ENCODE data around the gene HOXD4. TPM values are rescaled to one million over a fixed set of nuclear protein-coding genes. Genes with fewer than 3 reads are reported as not detected.

The HOXD4 gene
- polyA plus RNA-seq, 2 of the 4 experiments (the other 2 are of a cell fraction), result 0.27 to 0.87 TPM

GRCh38 chr2:176147800-176148496, 3.4 kb upstream of the HOXD4 start:
- FAIRE-seq (no peak), ATAC-seq (no peak), DNase-seq (ENCODE audit: low read depth in 1 of 2, low spot score in 1 of 2) (no peak)
- WGBS (ENCODE audit: missing lambda C conversion rate), result 81% methylated on average over 25 of the region's 31 CpGs
- H3K4me2 ChIP-seq, result no peak overlapping the region
- ChIA-PET POLR2A (no interaction called here), CTCF (interaction anchor here (0.6 to 1.8 kb wide), 3 partner anchors 8 to 490 kb away, joined by 3 to 5 read pairs (median 5); no protein-coding TSS in a partner anchor)
- no peak for TF ChIP-seq EHF (CRISPR knock-in tag; IDR thresholded peaks at IDR 0.05)
- no peak for TF ChIP-seq MYC (IDR thresholded peaks at IDR 0.05; ENCODE audit: borderline replicate concordance, low read length)
- TF ChIP-seq TFCP2L1 (CRISPR knock-in tag; IDR thresholded peaks at IDR 0.05), result no peak
- no peak for TF ChIP-seq NPAS2 (CRISPR knock-in tag; IDR thresholded peaks at IDR 0.05; ENCODE audit: borderline replicate concordance)
- TF ChIP-seq FOXS1 (CRISPR knock-in tag; IDR thresholded peaks at IDR 0.05), result no peak
- TF ChIP-seq ESRRA (IDR thresholded peaks at IDR 0.05; ENCODE audit: borderline replicate concordance, low read length), result no peak
- TF ChIP-seq RFX5 (IDR thresholded peaks at IDR 0.05), result no peak
- no peak for TF ChIP-seq KDM5A (IDR thresholded peaks at IDR 0.05)
- TF ChIP-seq HMGXB4 (CRISPR knock-in tag; IDR thresholded peaks at IDR 0.05; ENCODE audit: borderline replicate concordance), result no peak
- TF ChIP-seq EP300 (IDR thresholded peaks at IDR 0.05), result no peak
- no peak for TF ChIP-seq HOXB5 (CRISPR knock-in tag; IDR thresholded peaks at IDR 0.05)
- no peak for TF ChIP-seq JUNB (IDR thresholded peaks at IDR 0.05)
- no peak for TF ChIP-seq HOXA7 (CRISPR knock-in tag; IDR thresholded peaks at IDR 0.05)
- no peak for TF ChIP-seq CBX2 (IDR thresholded peaks at IDR 0.05; ENCODE audit: borderline replicate concordance, low read depth)
- no peak for TF ChIP-seq PBX3 (IDR thresholded peaks at IDR 0.05)
- TF ChIP-seq MAX (IDR thresholded peaks at IDR 0.05), result no peak
- no peak for TF ChIP-seq FOSB (CRISPR knock-in tag; IDR thresholded peaks at IDR 0.05)
- TF ChIP-seq USF2 (IDR thresholded peaks at IDR 0.05), result no peak
- no peaks in the 10 kb centered on the region for H3K9me3 ChIP-seq
- H3K4me1 ChIP-seq, result no peaks in the 10 kb centered on the region
- no peak overlapping the region for H3K4me3 ChIP-seq
- H3K27ac ChIP-seq, result no peak overlapping the region

- Histone ChIP-seq H3K4me1 (no peaks in the 10 kb centered on the region), H3K4me2 (no peak overlapping the region), H3K27ac (no peak overlapping the region), H3K4me3 (no peak overlapping the region), H3K9me3 (no peaks in the 10 kb centered on the region)
- DNase-seq (ENCODE audit: low read depth in 1 of 2, low spot score in 1 of 2) (no peak), ATAC-seq (no peak), FAIRE-seq (no peak)
- 80% methylated on average over 11 of the region's 11 CpGs for WGBS (ENCODE audit: missing lambda C conversion rate)
- ChIA-PET POLR2A (no interaction called here), CTCF (interaction anchor here (1.5 kb wide), 1 partner anchor 9 kb away, joined by 5 read pairs; no protein-coding TSS in a partner anchor)
- TF ChIP-seq CBX2 (IDR thresholded peaks at IDR 0.05; ENCODE audit: borderline replicate concordance, low read depth), result no peak
- TF ChIP-seq ZNF302 (CRISPR knock-in tag; IDR thresholded peaks at IDR 0.05), result no peak
- TF ChIP-seq CHD4 (IDR thresholded peaks at IDR 0.05; ENCODE audit: borderline replicate concordance), result no peak
- no peak for TF ChIP-seq BCL3 (IDR thresholded peaks at IDR 0.05)
- TF ChIP-seq KDM1A (IDR thresholded peaks at IDR 0.05; ENCODE audit: low read depth), result no peak
- no peak for TF ChIP-seq ZSCAN20 (CRISPR knock-in tag; IDR thresholded peaks at IDR 0.05)
- no peak for TF ChIP-seq EHMT2 (IDR thresholded peaks at IDR 0.05; ENCODE audit: low read depth)
- TF ChIP-seq POLR2A (IDR thresholded peaks at IDR 0.05; ENCODE audit: low read length), result no peak
- TF ChIP-seq RNF2 (IDR thresholded peaks at IDR 0.05; ENCODE audit: borderline replicate concordance, low read depth), result no peak
- no peak for TF ChIP-seq ESRRA (IDR thresholded peaks at IDR 0.05; ENCODE audit: borderline replicate concordance, low read length)
- TF ChIP-seq HEYL (CRISPR knock-in tag; IDR thresholded peaks at IDR 0.05), result no peak
- TF ChIP-seq SMC3 (IDR thresholded peaks at IDR 0.05), result no peak
Observed at GRCh38 chr2:176148751-176149421, 2.5 kb upstream of the HOXD4 start.
